Measurements from ENCODE around the gene DNAJC4. TPM values are rescaled to one million over a fixed set of nuclear protein-coding genes. Genes with fewer than 3 reads are reported as not detected.

The DNAJC4 gene
- total and polyA plus RNA-seq, 2 of the 8 experiments (the other 6 are each of a cell fraction or from before 2014, with no cell fraction given) = 14.6 to 31.0 TPM

GRCh38 chr11:64220798-64221197 lies 9.6 kb upstream of the DNAJC4 start (continued):
- TF ChIP-seq SIN3A (conservative IDR thresholded peaks at IDR 0.05 in 1 of 2, IDR thresholded peaks at IDR 0.05 in 1 of 2; ENCODE audit: low read depth in 1 of 2, low read length in 2 of 2) = no peak
- TF ChIP-seq RBBP5 (IDR thresholded peaks at IDR 0.05; ENCODE audit: borderline replicate concordance, low read depth, low read length) = no peak
- no peak for TF ChIP-seq BRCA1 (IDR thresholded peaks at IDR 0.05; ENCODE audit: low read depth, low read length)
- TF ChIP-seq CREB1 (IDR thresholded peaks at IDR 0.05) = no peak
- TF ChIP-seq CTCF (IDR thresholded peaks at IDR 0.05; ENCODE audit: control extremely low read depth in 1 of 3, insufficient read depth in 1 of 3, low read depth in 1 of 3, low read length in 3 of 3) = no peak
- no peak for TF ChIP-seq BACH1 (IDR thresholded peaks at IDR 0.05; ENCODE audit: low read length)
- TF ChIP-seq TBP (IDR thresholded peaks at IDR 0.05; ENCODE audit: low read depth, low read length) = no peak

Measured in H1 (cell line).